ENCODE results near the gene GDI1.

Gene GDI1

DNA sequence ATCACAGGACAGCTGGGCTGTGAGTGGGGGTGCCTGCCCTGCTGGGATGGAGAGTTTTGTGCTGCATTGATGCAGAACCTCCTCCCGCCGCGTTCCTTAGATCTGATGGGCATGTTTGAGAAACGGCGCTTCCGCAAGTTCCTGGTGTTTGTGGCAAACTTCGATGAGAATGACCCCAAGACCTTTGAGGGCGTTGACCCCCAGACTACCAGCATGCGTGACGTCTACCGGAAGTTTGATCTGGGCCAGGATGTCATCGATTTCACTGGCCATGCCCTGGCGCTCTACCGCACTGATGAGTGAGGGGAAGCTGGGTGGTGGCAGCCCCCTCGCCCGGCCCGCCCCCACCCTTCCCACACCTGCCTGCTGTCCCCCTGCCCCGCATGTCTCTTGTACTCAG is 2.9 kb downstream of the GDI1 start:
- DNase-seq, result no peak

GRCh38 chrX:154440623-154441357 is 3.8 kb downstream of the GDI1 start:
- DNase-seq, result no peak

GRCh38 chrX:154441564-154441963 is 4.6 kb downstream of the GDI1 start:
- DNase-seq, result no peak

- no peak for DNase-seq
Observed at GRCh38 chrX:154441984-154442707, 5.2 kb downstream of the GDI1 start.

DNA sequence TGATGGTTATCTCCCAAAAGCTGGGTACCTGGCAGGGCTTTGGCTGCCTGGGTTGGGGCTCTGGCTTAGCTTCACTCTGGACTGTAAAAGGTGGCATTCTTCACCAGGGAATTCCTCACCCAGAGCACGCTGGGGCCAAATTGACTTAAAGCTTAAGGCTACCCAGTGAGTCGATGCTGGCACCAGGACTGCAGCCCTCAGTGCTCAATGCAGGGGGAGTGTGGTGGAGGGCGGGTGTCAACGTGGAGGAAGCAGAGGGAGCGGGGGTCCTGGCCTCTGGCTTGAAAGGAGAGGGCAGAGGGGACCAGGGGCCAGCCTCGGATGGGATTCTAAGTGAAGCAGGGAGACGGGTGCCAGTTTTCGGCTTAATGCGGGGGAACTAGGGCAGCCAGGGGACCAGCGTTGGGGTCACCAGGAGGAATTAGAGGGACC is 6.5 kb downstream of the GDI1 start:
- no peak for DNase-seq

DNA sequence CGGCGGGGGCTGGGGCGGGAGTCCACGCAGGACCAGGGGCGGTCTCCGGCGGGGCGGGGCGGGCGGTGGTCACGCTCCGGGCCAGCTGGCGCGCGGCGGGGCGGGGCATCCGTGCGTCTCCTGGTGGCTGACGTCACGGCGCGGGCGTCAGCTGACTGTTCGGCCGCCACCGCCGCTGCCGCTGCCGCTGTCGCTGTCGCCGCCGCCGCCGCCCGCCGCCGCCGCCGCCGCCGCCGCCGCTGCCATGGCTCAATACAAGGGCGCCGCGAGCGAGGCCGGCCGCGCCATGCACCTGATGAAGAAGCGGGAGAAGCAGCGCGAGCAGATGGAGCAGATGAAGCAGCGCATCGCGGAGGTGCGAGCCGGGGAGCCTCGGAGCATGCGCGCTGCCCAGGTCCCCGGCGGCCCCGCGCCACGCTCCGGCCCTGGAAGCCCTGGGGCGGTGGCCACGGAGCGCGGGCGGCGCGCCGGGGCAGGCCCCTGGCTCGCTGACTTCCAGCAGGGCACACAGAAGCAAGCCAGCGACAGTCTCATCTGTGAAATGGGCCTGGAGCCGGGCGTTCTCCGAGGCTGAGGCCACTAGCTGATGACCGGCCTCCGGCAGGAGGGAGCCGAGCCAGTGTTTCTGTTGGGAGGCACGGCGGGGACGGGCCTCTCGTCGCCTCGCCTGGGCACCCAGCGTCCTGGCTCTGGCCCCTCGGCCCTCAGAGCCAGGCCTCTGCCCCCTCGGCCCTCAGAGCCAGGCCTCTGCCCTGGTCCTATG is 7.2 kb downstream of the GDI1 start, which contains the start of gene FAM50A:
FAM50A (plus strand) TSS at position 150 of the 763 bp plus-strand sequence; CDS start at position 245, 95 bp downstream.
- DNase-seq, result peak; percentile 60

- DNase-seq, result no peak
Observed at GRCh38 chrX:154444755-154445246, 7.8 kb downstream of the GDI1 start.

DNA sequence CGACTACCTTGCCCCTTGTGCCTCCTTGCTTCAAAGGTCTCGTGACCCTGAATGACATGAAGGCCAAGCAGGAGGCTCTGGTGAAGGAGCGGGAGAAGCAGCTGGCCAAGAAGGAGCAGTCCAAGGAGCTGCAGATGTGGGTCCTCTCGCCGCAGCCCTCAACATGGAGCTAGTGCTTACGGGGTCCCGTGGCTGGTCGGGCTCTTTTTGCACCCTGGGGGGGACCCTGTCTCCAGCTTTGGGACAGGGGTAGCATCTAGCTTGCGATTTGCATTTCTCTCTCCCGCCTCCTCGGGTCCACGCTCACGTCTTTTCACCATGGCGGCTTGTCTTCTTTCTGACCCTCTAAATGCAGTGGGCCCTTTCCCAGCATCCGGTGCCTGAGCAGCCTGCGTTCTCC is 8.8 kb downstream of the GDI1 start:
- no peak for DNase-seq

DNA sequence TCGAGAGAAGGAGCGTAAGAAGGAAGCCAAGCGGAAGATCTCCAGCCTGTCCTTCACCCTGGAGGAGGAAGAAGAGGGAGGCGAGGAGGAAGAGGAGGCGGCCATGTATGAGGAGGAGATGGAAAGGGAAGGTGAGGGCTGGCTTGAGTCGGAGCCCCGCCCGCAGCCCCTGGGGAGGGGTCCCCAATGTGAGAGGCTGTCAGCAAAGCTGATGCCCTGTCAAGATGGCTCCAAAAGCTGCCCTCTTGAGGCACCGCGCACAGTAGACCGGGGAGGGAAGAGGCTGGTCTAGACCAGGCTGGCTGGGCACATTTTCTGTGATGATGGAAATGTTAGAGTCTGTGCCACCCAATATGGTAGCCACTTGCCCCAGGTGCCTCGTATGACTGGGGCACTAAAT is 9.5 kb downstream of the GDI1 start:
- no peak for DNase-seq

DNA sequence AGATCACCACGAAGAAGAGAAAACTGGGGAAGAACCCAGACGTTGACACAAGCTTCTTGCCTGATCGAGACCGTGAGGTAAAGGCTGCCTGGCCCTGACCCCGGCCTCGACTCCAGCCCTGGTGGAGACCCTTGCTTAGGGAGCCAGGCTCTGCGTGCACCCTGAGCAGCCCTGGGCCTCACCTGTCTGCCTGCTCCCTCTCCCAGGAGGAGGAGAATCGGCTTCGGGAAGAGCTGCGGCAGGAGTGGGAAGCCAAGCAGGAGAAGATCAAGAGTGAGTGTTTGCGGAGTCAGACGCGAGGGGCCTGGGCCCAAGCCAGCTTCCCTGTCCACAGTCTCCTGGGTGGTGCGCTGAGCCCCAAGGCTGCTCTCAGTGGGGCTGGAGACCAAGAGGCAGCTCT is 11.5 kb downstream of the GDI1 start:
- no peak for DNase-seq

GRCh38 chrX:154449618-154450017 is 12.7 kb downstream of the GDI1 start:
- DNase-seq, result no peak

DNA sequence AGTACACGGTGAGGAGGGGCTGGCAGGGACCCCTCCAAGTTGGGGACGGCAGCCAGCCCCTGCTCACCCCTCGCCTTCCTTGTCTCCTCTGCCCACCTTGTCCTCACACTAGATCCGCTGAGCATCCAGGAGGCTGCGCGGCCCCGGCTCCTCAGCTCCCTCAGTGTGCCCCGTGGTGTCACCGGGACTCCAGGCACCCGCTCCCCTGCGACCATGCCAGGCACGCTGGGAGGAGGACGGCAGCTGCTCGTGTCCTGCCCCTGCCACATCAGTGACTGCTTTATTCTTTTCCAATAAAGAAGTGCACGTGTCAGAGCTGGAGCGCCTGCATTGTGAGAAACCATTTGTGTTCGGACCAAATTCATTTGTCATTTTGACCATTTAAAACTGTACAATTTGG is 13.4 kb downstream of the GDI1 start:
- DNase-seq, result no peak

- DNase-seq, result no peak
Observed at GRCh38 chrX:154452823-154453222, 15.9 kb downstream of the GDI1 start.

- DNase-seq, result peak; percentile 2
Observed at GRCh38 chrX:154457491-154458115, 20.6 kb downstream of the GDI1 start.

DNA sequence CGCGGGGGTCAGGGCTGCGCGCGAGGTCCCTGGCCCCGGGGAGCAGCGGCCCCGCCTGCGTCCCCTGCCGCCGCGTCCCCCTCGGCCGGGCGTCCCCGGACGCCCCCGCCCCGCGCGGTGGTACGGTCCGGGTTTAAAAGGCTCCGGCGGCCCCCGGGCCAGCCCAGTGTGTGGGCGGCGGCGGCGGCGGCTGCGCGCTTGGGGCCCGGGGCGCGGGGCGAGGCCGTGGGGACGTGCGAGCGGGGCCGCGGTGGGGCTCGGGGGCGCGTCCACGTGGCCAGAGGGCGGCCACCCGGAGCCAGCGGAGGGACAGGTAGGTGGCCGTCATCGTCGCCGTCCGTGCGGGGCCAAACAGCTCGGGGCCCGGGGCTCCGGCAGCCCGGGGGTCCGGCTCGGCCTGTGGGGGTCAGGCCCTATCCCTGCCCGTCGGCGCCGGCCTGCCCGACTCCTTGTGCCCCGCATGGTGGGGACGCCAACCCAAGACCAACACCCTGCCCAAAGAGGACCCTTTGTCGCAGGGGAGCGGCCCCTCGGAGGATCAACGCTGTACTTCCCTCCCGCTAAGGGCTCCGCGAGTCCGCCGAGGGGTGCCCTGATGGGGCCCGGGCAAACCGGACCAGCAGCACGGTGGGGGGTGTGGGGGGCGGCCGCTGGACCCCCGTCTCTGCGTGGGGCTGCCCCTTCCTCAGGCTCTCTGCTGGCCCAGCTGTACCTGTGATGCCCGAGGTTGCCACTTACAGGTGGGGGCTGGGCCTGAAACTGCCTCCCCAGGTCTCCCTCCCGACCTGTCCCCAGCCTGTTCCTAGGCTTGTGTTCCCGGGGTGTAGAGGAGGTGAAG is 21.4 kb downstream of the GDI1 start, which contains the start of gene PLXNA3:
PLXNA3 (plus strand) TSS at position 166 of the 838 bp plus-strand sequence. CDS start 1,903 bp downstream, outside the sequence.
- DNase-seq, result peak; percentile 6

- DNase-seq, result peak; percentile 72
Observed at GRCh38 chrX:154458954-154459778, 22.2 kb downstream of the GDI1 start.

DNA sequence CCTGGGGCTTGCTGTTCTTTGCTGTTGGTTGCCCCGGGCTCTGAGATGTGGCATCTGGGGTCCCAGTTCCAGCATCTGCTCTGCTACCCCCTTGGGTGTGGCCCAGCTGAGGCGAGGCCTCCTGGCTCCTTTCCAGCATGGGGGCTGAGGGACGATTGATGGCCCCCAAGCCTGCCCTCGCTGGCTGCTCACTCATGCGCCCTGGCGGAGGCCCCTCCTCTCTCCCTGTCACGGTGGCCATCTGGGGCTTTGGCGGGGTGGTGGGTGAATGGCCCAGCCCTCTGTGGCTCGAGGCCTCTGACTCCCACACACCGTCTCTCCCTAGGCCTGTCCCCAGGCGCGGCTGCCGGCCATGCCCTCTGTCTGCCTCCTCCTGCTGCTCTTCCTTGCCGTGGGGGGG is 22.9 kb downstream of the GDI1 start:
- peak; percentile 6 for DNase-seq

GRCh38 chrX:154460326-154460725 is 23.4 kb downstream of the GDI1 start:
- DNase-seq, result no peak

GRCh38 chrX:154462396-154462795 is 25.4 kb downstream of the GDI1 start:
- DNase-seq, result no peak

DNA sequence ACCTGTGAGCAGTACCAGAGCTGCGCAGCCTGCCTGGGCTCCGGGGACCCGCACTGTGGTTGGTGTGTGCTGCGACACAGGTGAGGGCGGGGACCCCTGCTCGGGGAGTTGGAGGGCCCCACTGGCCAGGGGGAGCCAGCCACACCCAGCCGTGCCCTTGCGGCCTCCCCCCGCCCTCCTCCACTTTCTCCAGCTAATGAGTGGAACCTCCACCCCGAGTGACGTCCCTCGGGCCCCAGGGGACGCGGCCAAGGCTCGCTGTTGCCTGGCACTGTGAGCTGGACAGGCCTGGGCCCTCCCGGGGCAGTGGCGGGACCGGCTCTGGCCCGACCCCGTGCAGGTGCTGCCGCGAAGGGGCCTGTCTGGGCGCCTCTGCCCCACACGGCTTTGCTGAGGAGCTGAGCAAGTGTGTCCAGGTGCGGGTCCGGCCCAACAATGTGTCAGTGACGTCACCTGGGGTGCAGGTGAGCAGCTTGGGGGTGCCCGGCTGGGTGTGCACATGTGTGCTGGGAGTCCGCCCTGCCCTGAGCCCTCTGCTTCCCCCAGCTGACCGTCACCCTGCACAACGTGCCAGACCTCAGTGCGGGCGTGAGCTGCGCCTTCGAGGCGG is 26.8 kb downstream of the GDI1 start:
- no peak for DNase-seq
